SH-SY5Y (cell line): Measurements from ENCODE around the gene NDUFA8.

ENCODE experiments used
- GATA2 ChIP-seq: IDR thresholded peaks from 2 replicates; pipeline ENCODE4 v1.6.1; 2011; ENCODE audit warnings: mild to moderate bottlenecking, low read depth, low read length
- GATA3 ChIP-seq: IDR thresholded peaks from 2 replicates; pipeline ENCODE4 v1.6.1; 2011; ENCODE audit warnings: low read depth, mild to moderate bottlenecking, low read length, moderate library complexity

- no peak for TF ChIP-seq GATA2
- no peak for TF ChIP-seq GATA3
These were observed 32.2 kb downstream of the NDUFA8 start for GRCh38 chr9:122127396-122127798.
